ENCODE measurements around the gene PFDN6. TPM values are rescaled to one million over a fixed set of nuclear protein-coding genes. Genes with fewer than 3 reads are reported as not detected.

PFDN6 gene
- total and polyA plus RNA-seq, 2 of the 13 experiments (the other 11 are each of a cell fraction or from before 2014, with no cell fraction given), result 75.5 to 87.0 TPM

DNA sequence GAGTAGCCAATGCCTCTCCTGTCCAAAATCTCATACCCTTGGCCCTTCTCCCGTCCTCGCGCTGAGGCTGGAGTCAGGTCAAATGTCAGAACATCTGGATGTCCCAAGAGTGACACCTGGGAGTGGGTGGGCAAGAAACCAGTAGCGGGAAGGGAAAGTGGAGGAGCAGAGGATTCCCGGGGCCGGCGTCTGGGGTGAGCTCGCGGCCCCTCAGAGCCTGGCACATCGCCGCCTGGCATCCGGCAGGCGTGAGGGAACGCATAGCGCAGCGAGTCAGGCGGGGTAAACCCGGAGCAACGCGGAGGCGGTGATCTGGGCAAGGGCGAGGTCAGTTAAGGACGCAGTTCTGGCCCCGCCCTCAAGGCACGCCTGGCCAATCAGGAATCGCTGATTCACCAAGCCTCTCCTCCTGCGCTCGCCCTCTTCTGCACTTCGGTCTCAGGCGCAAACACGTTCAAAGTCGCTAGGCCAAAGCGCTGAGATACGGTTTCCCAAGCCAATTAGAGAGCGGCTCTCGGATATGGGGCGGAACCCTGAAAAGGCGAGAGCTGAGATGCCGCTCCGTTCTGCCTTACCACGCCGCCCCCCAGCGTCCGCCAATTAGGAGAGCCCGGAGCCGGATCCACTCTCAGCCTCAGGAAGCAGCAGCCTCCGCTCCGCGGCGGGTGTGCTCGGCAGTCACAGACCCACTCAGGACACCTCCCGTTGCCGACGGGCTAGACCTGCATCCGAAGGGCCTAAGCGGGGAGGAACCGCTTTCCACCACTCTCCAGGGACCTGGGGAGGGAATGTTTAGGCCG, 40.3 kb upstream of the PFDN6 start (continued):
- TF ChIP-seq PBX3 (CRISPR knock-in tag; IDR thresholded peaks at IDR 0.05; ENCODE audit: borderline replicate concordance) (peak; percentile 69; the same call in 1 of the 2 replicates), ZNF768 (CRISPR knock-in tag; IDR thresholded peaks at IDR 0.05) (no peak), RAD51 (IDR thresholded peaks at IDR 0.05; ENCODE audit: borderline replicate concordance) (no peak), RFX5 (IDR thresholded peaks at IDR 0.05; ENCODE audit: low read depth, low read length) (peak; percentile 81; the same call in 1 of the 2 replicates), ZNF816 (CRISPR knock-in tag; IDR thresholded peaks at IDR 0.05; ENCODE audit: borderline replicate concordance) (no peak), TGIF2 (CRISPR knock-in tag; IDR thresholded peaks at IDR 0.05) (0 out of 2 replicates have a peak, but pooled peaks have one; percentile 62), ZNF761 (CRISPR knock-in tag; conservative IDR thresholded peaks at IDR 0.05) (peak; percentile 78; the same call in 1 of the 2 replicates), ZNF205 (CRISPR knock-in tag; IDR thresholded peaks at IDR 0.05) (peak; percentile 75), ZMYM2 (CRISPR knock-in tag; IDR thresholded peaks at IDR 0.05) (0 out of 2 replicates have a peak, but pooled peaks have one; percentile 20), TRIM22 (IDR thresholded peaks at IDR 0.05) (no peak), IRF2 (CRISPR knock-in tag; IDR thresholded peaks at IDR 0.05) (peak; percentile 52), PAWR (CRISPR knock-in tag; IDR thresholded peaks at IDR 0.05; ENCODE audit: borderline replicate concordance) (peak; percentile 90; the same call in 1 of the 2 replicates), FOSL1 (CRISPR knock-in tag; IDR thresholded peaks at IDR 0.05; ENCODE audit: borderline replicate concordance) (no peak), ZNF333 (CRISPR knock-in tag; IDR thresholded peaks at IDR 0.05; ENCODE audit: borderline replicate concordance) (peak; percentile 50), ZNF430 (CRISPR knock-in tag; IDR thresholded peaks at IDR 0.05) (peak; percentile 82), GATA4 (IDR thresholded peaks at IDR 0.05; ENCODE audit: borderline replicate concordance, low read depth) (0 out of 2 replicates have a peak, but pooled peaks have one; percentile 34), CREM (IDR thresholded peaks at IDR 0.05) (peak; percentile 59), CREM (CRISPR knock-in tag; IDR thresholded peaks at IDR 0.05) (no peak), HDAC1 (CRISPR knock-in tag; IDR thresholded peaks at IDR 0.05) (peak; percentile 70), ZNF780A (CRISPR knock-in tag; IDR thresholded peaks at IDR 0.05) (no peak), ZFP36L2 (CRISPR knock-in tag; IDR thresholded peaks at IDR 0.05) (no peak), ZNF44 (CRISPR knock-in tag; IDR thresholded peaks at IDR 0.05) (no peak), REXO4 (CRISPR knock-in tag; IDR thresholded peaks at IDR 0.05; ENCODE audit: borderline replicate concordance) (no peak), PLRG1 (conservative IDR thresholded peaks at IDR 0.05) (no peak)
- TF ChIP-seq, protein P1, sequence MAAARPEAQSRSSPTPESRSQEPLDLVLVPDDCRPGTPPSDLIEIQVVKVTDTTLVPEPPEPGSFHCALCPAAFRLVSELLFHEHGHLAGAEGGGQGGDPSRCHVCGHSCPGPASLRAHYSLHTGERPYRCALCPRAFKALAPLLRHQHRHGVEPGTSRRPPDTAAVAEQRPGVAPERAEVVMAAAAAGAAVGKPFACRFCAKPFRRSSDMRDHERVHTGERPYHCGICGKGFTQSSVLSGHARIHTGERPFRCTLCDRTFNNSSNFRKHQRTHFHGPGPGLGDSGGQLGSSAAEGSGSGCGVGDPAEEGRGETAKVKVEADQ (CRISPR knock-in tag; IDR thresholded peaks at IDR 0.05; ENCODE audit: borderline replicate concordance), result peak; percentile 8; the same call in 1 of the 2 replicates
- TF ChIP-seq, protein P2, sequence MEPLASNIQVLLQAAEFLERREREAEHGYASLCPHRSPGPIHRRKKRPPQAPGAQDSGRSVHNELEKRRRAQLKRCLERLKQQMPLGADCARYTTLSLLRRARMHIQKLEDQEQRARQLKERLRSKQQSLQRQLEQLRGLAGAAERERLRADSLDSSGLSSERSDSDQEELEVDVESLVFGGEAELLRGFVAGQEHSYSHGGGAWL (CRISPR knock-in tag; IDR thresholded peaks at IDR 0.05), result peak; percentile 51
